CD4-positive, alpha-beta T cell treated with Interleukin-17A for 4 hours (primary cell): Measurements from ENCODE around the gene COL6A1.
A peak's percentile ranks its signal among the peaks of the same experiment; 100 is the strongest.

ENCODE experiments used
- DNase-seq: peaks from one replicate; pipeline ENCODE4 v3.0.0-alpha.2; 2020; ENCODE audit warnings: mixed read lengths

The COL6A1 gene

GRCh38 chr21:45981151-45982091, at the start of gene COL6A1:
COL6A1 (plus strand) TSS chr21:45981770; CDS start chr21:45981851, 81 bp downstream.
- DNase-seq, result peak; percentile 76

GRCh38 chr21:45932922-45933502, 48.6 kb upstream of the COL6A1 start:
- DNase-seq, result no peak

GRCh38 chr21:45934085-45934484, 47.5 kb upstream of the COL6A1 start:
- DNase-seq, result no peak

- no peak for DNase-seq
Measured at GRCh38 chr21:45934554-45934953, 47.0 kb upstream of the COL6A1 start.

- DNase-seq, result no peak
Measured at GRCh38 chr21:45935628-45936027, 45.9 kb upstream of the COL6A1 start.

GRCh38 chr21:45937721-45938452, 43.7 kb upstream of the COL6A1 start:
- DNase-seq, result no peak

GRCh38 chr21:45938453-45938755, 43.2 kb upstream of the COL6A1 start:
- DNase-seq, result no peak

GRCh38 chr21:45938811-45939520, 42.6 kb upstream of the COL6A1 start:
- DNase-seq, result no peak

- DNase-seq, result no peak
Measured at GRCh38 chr21:45939521-45940045, 42.0 kb upstream of the COL6A1 start.

- DNase-seq, result no peak
Measured at GRCh38 chr21:45940091-45940490, 41.5 kb upstream of the COL6A1 start.

GRCh38 chr21:45940621-45941337, 40.8 kb upstream of the COL6A1 start:
- DNase-seq, result no peak

- DNase-seq, result no peak
Measured at GRCh38 chr21:45941338-45941710, 40.2 kb upstream of the COL6A1 start.

- DNase-seq, result no peak
Measured at GRCh38 chr21:45941717-45942546, 39.6 kb upstream of the COL6A1 start.

- no peak for DNase-seq
Measured at GRCh38 chr21:45942755-45943629, 38.6 kb upstream of the COL6A1 start.

GRCh38 chr21:45943630-45944540, 37.7 kb upstream of the COL6A1 start:
- DNase-seq, result no peak

GRCh38 chr21:45944601-45945000, 37.0 kb upstream of the COL6A1 start:
- DNase-seq, result no peak

GRCh38 chr21:45945066-45945867, 36.3 kb upstream of the COL6A1 start:
- DNase-seq, result no peak

- DNase-seq, result no peak
Measured at GRCh38 chr21:45945868-45946210, 35.7 kb upstream of the COL6A1 start.
